Fibroblast of lung (primary cell): ENCODE results near the gene HNRNPF. TPM values are rescaled to one million over a fixed set of nuclear protein-coding genes. Genes with fewer than 3 reads are reported as not detected.
"Not testable (repeated sequence)": the region's sequence is repeated elsewhere in the genome, so short reads cannot be mapped to it uniquely, and the experiment has no call there.

Experiments
- DNase-seq, 2 donors: peaks; one replicate each; pipeline versions ENCODE4 v3.0.0 to v3.0.0-alpha.2; 2010; ENCODE audit warnings: low read depth in 2 of 2
- H2AFZ ChIP-seq: 2 replicates; pipeline ENCODE4 v1.5.1; 2012; ENCODE audit warnings: low read length, control low read depth, inconsistent platforms
- H3K27ac ChIP-seq: 2 replicates; pipeline ENCODE4 v1.5.1; 2011; ENCODE audit warnings: low read length, control low read depth; ENCODE audit not compliant: insufficient read depth
- H3K27me3 ChIP-seq: 2 replicates; pipeline ENCODE4 v1.5.1; 2011; ENCODE audit warnings: mild to moderate bottlenecking, low read length; ENCODE audit not compliant: control insufficient read depth, insufficient read depth
- H3K36me3 ChIP-seq: 2 replicates; pipeline ENCODE4 v1.5.1; 2011; ENCODE audit warnings: low read length; ENCODE audit not compliant: control insufficient read depth, insufficient read depth
- H3K4me1 ChIP-seq: 2 replicates; pipeline ENCODE4 v1.5.1; 2011; ENCODE audit warnings: low read length; ENCODE audit not compliant: control insufficient read depth, insufficient read depth; ENCODE audit errors: extremely low read depth
- H3K4me2 ChIP-seq: 2 replicates; pipeline ENCODE4 v1.5.1; 2011; ENCODE audit warnings: low read length, control low read depth; ENCODE audit not compliant: insufficient read depth; ENCODE audit errors: extremely low read depth
- H3K4me3 ChIP-seq, 4 experiments: fragments of 200-600 bp in 1 of 4; sonication (generic) in 1 of 4; replicated peaks in 1 of 4; 2 replicates each; pipeline ENCODE4 v1.5.1; 2011 to 2016; ENCODE audit warnings: low read length in 4 of 4, low read depth in 3 of 4, mild to moderate bottlenecking in 3 of 4, control low read depth in 2 of 4, inconsistent platforms in 1 of 4, mixed read lengths in 1 of 4; ENCODE audit not compliant: insufficient read depth in 1 of 4; ENCODE audit errors: control extremely low read depth in 1 of 4
- H3K79me2 ChIP-seq: 2 replicates; pipeline ENCODE4 v1.5.1; 2012; ENCODE audit warnings: mild to moderate bottlenecking, low read length, inconsistent platforms; ENCODE audit not compliant: control insufficient read depth, insufficient read depth
- H3K9ac ChIP-seq: 2 replicates; pipeline ENCODE4 v1.5.1; 2011; ENCODE audit warnings: mild to moderate bottlenecking, low read length, control low read depth; ENCODE audit not compliant: insufficient read depth
- H3K9me3 ChIP-seq: 2 replicates; pipeline ENCODE4 v1.5.1; 2012; ENCODE audit warnings: low read depth, low read length; ENCODE audit not compliant: control insufficient read depth, insufficient read depth
- H4K20me1 ChIP-seq: 2 replicates; pipeline ENCODE4 v1.5.1; 2011; ENCODE audit warnings: low read length; ENCODE audit not compliant: control insufficient read depth, insufficient read depth; ENCODE audit errors: extremely low read depth
- EZH2 ChIP-seq: IDR thresholded peaks from 2 replicates; pipeline ENCODE4 v1.5.1; 2012; ENCODE audit warnings: low read length, control low read depth, mild to moderate bottlenecking; ENCODE audit errors: missing control alignments
- polyA plus RNA-seq, 2 donors: library from polyadenylated mRNA; depleted of rRNA in 1 of 2; stranded (reverse) in 1 of 2; unstranded in 1 of 2; fragments of >200 nt; gene quantifications; 2 replicates each; pipeline ENCODE4 v1.2.1, GENCODE V29; 2011 to 2012; ENCODE audit warnings: missing spikeins in 1 of 2
- total RNA-seq: library from RNA; depleted of rRNA; stranded (reverse); fragments of >200 nt; gene quantifications from 2 replicates; pipeline ENCODE4 v1.2.1, GENCODE V29; 2014
- TF ChIP-seq, protein P1 (sequence below), 2 donors: IDR thresholded peaks in 1 of 2; conservative IDR thresholded peaks in 1 of 2; 1 replicate in 1 of 2; 2 replicates in 1 of 2; pipeline ENCODE4 v1.5.1; 2011 to 2012; ENCODE audit warnings: low read length in 2 of 2, control low read depth in 1 of 2, inconsistent platforms in 1 of 2, low read depth in 1 of 2, mild to moderate bottlenecking in 1 of 2

HNRNPF gene
- total and polyA plus RNA-seq, 2 donors (not counting 1 experiment from before 2014, with no cell fraction given) = 203 to 217 TPM

DNA sequence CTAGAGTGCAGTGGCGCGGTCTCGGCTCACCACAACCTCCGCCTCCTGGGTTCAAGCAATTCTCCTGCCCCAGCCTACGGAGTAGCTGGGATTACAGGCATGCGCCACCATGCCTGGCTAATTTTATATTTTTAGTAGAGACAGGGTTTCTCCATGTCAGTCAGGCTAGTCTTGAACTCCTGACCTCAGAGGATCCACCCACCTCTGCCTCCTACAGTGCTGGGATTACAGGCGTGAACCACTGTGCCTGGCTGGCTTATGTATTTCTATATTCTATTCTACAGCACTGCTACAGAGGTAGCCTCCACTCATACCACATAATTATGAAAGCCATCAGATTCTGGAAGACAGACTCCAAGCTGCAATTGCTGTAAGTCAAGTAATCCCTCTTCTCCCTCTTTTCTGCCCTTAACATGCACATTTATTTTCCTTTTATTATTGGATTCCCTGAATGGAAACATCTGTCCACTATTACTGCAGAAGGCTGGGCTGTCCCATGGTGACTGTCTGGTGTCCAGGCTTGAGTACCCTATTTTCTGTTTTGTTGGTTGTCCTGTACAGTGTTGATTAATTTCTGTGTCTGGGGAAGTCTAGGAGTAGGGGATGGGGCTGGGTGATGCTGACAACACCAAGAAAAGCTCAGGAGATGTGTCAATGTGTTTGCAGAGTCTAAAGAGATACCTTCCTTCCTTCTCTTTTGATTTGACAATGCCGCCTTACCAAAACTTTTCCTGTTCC is 22.1 kb upstream of the HNRNPF start:
- Histone ChIP-seq H3K36me3 (no peaks in the 10 kb centered on the region), H3K27ac (no peak overlapping the region), H3K9ac (no peak overlapping the region), H3K4me2 (no peak overlapping the region), H3K4me3 (no peak overlapping the region), H4K20me1 (no peaks in the 10 kb centered on the region), H3K27me3 (no peaks in the 10 kb centered on the region), H3K9me3 (no peaks in the 10 kb centered on the region), H3K79me2 (no peaks in the 10 kb centered on the region), H3K4me1 (no peaks in the 10 kb centered on the region), H2AFZ (no peak overlapping the region)
- TF ChIP-seq, protein P1, sequence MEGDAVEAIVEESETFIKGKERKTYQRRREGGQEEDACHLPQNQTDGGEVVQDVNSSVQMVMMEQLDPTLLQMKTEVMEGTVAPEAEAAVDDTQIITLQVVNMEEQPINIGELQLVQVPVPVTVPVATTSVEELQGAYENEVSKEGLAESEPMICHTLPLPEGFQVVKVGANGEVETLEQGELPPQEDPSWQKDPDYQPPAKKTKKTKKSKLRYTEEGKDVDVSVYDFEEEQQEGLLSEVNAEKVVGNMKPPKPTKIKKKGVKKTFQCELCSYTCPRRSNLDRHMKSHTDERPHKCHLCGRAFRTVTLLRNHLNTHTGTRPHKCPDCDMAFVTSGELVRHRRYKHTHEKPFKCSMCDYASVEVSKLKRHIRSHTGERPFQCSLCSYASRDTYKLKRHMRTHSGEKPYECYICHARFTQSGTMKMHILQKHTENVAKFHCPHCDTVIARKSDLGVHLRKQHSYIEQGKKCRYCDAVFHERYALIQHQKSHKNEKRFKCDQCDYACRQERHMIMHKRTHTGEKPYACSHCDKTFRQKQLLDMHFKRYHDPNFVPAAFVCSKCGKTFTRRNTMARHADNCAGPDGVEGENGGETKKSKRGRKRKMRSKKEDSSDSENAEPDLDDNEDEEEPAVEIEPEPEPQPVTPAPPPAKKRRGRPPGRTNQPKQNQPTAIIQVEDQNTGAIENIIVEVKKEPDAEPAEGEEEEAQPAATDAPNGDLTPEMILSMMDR (conservative IDR thresholded peaks at IDR 0.05 in 1 of 2, IDR thresholded peaks at IDR 0.05 in 1 of 2; ENCODE audit: low read depth in 1 of 2, low read length in 2 of 2) = no peak
- no peak for TF ChIP-seq EZH2
- DNase-seq = no peak

DNA sequence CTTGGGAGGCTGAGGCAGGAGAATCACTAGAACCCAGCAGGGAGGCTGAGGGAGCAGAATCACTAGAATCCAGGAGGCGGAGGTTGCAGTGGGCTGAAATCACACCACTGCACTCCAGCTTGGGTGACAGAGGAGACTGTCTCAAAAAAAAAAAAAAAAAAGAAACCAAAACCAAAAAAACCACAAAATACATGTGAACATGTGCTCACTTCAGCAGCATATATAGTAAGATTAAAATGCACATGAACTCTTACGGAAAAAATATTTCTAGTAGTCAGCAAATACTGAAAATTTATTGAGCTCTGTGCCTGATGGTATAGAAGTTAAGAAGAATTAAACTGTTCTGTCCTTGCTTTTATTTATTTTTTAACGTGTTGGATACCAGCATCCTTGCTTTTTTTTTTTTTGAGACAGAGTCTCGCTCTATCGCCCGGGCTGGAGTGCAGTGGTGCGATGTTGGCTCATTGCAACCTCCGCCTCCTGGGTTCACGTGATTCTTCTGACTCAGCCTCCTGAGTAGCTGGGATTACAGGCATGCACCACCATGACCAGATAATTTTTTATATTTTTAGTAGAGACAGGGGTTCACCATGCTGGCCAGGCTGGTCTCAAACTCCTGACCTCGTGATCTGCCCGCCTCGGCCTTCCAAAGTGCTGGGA is 18.3 kb upstream of the HNRNPF start:
- H3K4me1 ChIP-seq = no peaks in the 10 kb centered on the region
- no peak overlapping the region for H2AFZ ChIP-seq
- no peaks in the 10 kb centered on the region for H4K20me1 ChIP-seq
- TF ChIP-seq EZH2 = no peak
- TF ChIP-seq, protein P1 (conservative IDR thresholded peaks at IDR 0.05 in 1 of 2, IDR thresholded peaks at IDR 0.05 in 1 of 2; ENCODE audit: low read depth in 1 of 2, low read length in 2 of 2) = no peak
- no peak overlapping the region for H3K9ac ChIP-seq
- H3K4me3 ChIP-seq = no peak overlapping the region
- DNase-seq = no peak
- no peak overlapping the region for H3K4me2 ChIP-seq
- no peaks in the 10 kb centered on the region for H3K27me3 ChIP-seq
- H3K79me2 ChIP-seq = no peaks in the 10 kb centered on the region
- H3K36me3 ChIP-seq = no peaks in the 10 kb centered on the region
- H3K27ac ChIP-seq = no peak overlapping the region
- no peaks in the 10 kb centered on the region for H3K9me3 ChIP-seq

DNA sequence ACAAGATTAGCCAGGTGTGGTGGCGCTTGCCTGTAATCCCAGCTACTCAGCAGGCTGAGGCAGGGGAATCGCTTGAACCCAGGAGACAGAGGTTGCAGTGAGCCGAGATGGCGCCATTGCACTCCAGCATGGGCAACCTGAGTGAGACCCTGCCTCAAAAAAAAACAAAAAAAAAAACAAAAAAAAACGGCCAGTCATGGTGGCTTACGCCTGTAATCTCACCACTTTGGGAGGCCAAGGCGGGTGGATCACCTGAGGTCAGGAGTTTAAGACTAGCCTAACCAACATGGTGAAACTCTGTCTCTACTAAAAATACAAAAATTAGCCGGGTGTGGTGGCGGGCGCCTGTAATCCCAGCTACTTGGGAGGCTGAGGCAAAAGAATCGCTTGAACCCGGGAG is 17.5 kb upstream of the HNRNPF start:
- H3K9ac ChIP-seq, H3K79me2 ChIP-seq, H3K9me3 ChIP-seq, H3K4me2 ChIP-seq, H3K4me3 ChIP-seq, H3K27ac ChIP-seq, H2AFZ ChIP-seq, H3K27me3 ChIP-seq, DNase-seq, H3K36me3 ChIP-seq, H3K4me1 ChIP-seq, H4K20me1 ChIP-seq: not testable (repeated sequence)
